IPS-18c (cell line): ENCODE data around the gene SLC1A2.

Experiments
- H3K4me3 ChIP-seq: 2 replicates; pipeline ENCODE4 v1.7.0; 2013; ENCODE audit warnings: low read depth, mild to moderate bottlenecking, low read length, moderate library complexity; ENCODE audit not compliant: insufficient read depth
- H3K9me3 ChIP-seq: one replicate; pipeline ENCODE4 v1.6.1; 2013; ENCODE audit warnings: mild to moderate bottlenecking, low read length, moderate library complexity; ENCODE audit not compliant: control insufficient read depth, insufficient read depth

Gene SLC1A2

DNA sequence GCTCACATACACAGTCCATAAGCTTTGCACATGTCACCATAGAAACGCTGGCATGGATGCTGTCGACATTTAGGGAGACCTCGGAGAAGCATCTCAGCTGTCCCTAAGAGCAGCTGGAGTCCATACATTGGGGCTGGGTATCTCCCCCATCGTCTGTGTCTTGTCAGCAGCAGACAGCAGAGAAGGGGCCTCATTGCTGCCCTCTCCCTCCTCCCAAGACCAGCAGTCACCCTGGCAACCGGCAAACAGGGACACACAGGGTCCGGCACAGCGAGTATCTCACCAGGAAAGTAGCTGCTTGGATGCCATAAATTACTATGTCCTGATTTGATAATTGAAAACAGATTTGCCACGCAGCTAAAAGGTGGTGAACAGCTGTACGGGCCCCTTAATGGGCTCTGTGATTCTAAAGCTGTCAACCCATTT, 196.0 kb downstream of the SLC1A2 start:
- Histone ChIP-seq H3K4me3 (no peak overlapping the region), H3K9me3 (no peaks in the 10 kb centered on the region)

- Histone ChIP-seq H3K9me3 (no peaks in the 10 kb centered on the region), H3K4me3 (no peak overlapping the region)
These were observed 200.4 kb downstream of the SLC1A2 start for GRCh38 chr11:35218956-35219355.

DNA sequence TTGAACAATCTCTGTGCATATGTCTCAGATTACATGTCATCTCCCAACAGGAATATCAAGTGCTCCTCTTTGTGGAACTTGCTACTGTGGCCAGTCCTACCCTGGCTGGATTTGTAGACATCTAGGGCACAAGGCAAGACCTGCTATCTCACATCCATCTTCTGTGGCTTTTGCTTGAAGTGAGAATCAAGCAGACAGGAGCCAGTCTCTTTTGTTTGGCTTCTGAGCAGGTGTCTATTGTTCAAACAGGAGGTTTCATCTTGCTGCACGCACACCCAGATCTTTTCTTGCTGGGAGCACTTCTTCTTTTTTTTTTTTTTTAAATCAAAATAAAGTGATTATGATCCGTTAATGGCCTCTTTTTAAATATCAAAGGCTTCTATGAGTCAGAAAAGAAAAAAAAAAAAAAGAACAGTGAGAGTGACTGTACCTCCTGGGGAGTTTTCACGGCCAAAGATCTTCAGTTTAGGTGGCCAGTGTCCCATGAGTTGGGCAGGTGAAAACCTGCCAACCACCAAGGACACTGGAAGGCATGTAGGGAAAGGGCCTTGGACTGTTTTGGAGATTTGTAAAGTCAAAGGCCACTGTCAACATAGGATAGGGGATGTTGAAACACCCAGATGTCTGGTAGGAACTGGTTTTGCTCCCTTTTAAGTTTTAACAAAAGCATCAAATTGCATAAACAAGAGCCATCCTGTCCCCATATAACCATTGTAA, 202.2 kb downstream of the SLC1A2 start:
- Histone ChIP-seq H3K9me3 (no peaks in the 10 kb centered on the region), H3K4me3 (no peak overlapping the region)

DNA sequence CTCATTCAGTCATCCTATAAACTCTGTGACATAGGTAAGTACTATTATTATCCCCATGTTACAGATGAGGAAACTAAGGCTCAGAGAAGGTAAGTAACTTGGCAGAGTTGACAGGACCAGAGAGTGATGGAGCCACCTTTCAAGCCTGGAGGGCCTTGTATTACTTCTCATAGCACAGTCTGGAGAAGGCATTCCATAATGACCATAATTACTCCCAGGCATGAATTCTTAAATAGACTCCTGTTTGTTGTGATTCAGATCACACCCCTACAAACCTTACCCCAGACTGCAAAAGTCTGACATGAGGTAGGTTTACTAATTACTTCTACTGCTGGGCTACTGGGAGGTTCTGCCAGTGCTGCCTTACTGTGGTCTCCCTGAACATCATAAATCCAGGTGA, 203.4 kb downstream of the SLC1A2 start:
- no peak overlapping the region for H3K4me3 ChIP-seq

GRCh38 chr11:35214792-35215193, 204.6 kb downstream of the SLC1A2 start:
- Histone ChIP-seq H3K9me3 (no peaks in the 10 kb centered on the region), H3K4me3 (no peak overlapping the region)

More for the DNA sequence above, 203.4 kb downstream of the SLC1A2 start:
- no peaks in the 10 kb centered on the region for H3K9me3 ChIP-seq

DNA sequence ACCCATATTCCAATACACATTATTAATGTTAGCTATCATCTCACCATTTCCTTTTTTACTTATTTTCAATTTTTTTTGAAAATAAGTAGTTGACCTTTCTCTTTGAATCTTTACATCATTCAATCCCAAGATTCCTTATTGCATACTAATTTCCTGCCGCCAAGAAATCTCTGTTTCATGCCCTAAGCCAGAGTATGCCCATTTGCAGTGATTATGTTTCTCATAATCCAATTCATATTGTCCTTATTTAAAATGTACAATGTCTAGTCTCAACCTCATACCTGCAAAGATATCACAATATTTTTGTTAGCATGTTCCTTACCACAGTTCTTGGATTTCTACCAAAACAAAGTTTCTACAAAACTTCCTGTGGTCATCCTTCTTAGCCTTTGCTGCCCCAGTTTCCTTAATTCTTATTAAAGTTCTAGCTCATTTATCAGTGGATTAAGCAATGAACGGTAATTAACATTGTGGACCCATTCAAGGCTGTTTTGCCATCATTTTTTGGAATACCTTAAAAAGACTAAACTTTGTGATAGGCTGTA, 205.1 kb downstream of the SLC1A2 start:
- no peaks in the 10 kb centered on the region for H3K9me3 ChIP-seq
- no peak overlapping the region for H3K4me3 ChIP-seq

DNA sequence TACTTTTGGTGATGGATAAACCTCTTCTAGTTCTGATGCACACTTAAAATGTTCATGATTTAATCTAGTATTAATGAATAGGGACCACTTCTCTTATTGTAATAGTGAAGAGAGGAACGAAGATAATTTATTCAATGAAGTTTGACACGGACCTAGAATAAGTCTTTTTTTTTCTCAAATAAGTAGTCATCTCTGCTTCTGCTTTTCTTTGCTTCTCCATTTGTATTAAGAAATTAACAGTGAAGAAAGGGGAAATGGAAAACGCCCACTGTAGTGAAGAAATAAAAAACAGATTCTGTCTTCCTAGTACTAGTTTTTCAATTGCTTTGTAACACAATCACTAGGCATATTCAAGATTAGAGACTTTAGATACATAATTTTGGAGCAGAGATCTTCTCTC, 207.4 kb downstream of the SLC1A2 start:
- no peaks in the 10 kb centered on the region for H3K9me3 ChIP-seq
- H3K4me3 ChIP-seq: no peak overlapping the region

GRCh38 chr11:35210876-35211546, 208.3 kb downstream of the SLC1A2 start:
- no peaks in the 10 kb centered on the region for H3K9me3 ChIP-seq
- H3K4me3 ChIP-seq: no peak overlapping the region

GRCh38 chr11:35208795-35209194, 210.6 kb downstream of the SLC1A2 start:
- H3K9me3 ChIP-seq: no peaks in the 10 kb centered on the region
- H3K4me3 ChIP-seq: no peak overlapping the region

- Histone ChIP-seq H3K9me3 (no peaks in the 10 kb centered on the region), H3K4me3 (no peak overlapping the region)
These were observed 211.6 kb downstream of the SLC1A2 start for GRCh38 chr11:35207471-35208403.

GRCh38 chr11:35206616-35207015, 212.7 kb downstream of the SLC1A2 start:
- Histone ChIP-seq H3K4me3 (no peak overlapping the region), H3K9me3 (no peaks in the 10 kb centered on the region)

GRCh38 chr11:35204614-35205013, 214.7 kb downstream of the SLC1A2 start:
- Histone ChIP-seq H3K4me3 (no peak overlapping the region), H3K9me3 (no peaks in the 10 kb centered on the region)
